HG02678 (cell line): Measurements from ENCODE around the gene NSUN2.
"Not testable (repeated sequence)": the region's sequence is repeated elsewhere in the genome, so short reads cannot be mapped to it uniquely, and the experiment has no call there.

ENCODE experiments used
- ATAC-seq: cut with Tn5 transposase; IDR thresholded peaks from one replicate; pipeline ENCODE4 v1.9.1; 2021; ENCODE audit warnings: mild to moderate bottlenecking, moderate library complexity; ENCODE audit not compliant: unreplicated experiment

NSUN2 gene

GRCh38 chr5:6584727-6585126 lies 48.1 kb downstream of the NSUN2 start:
- no peak for ATAC-seq

DNA sequence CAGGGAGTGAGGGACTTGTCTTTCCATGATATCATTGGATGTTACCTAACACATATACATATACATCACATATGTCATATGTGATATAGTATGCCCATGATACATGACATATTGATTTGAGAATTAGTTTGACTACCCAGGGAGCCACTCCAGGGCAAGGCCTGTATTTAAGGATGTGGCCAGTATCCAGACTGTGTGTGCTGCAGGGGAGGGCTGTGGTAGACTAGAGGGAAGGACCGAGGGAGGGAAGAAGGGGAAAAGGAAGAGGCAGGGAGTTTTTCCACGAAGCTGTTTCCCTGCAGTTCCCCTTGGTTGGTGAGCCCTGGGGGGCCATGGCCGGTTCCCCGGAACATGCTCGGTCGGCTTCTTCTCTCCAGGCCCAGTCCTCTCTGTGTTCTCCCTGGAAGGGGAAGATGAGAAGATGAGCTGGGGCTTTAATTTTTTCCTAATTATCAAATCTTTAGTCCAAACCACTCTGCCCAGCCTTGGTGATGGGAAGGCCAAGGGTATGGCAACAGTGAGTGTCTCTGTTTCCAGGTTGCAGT lies 48.7 kb downstream of the NSUN2 start:
- no peak for ATAC-seq

GRCh38 chr5:6583049-6583880 lies 49.6 kb downstream of the NSUN2 start:
- no peak for ATAC-seq

DNA sequence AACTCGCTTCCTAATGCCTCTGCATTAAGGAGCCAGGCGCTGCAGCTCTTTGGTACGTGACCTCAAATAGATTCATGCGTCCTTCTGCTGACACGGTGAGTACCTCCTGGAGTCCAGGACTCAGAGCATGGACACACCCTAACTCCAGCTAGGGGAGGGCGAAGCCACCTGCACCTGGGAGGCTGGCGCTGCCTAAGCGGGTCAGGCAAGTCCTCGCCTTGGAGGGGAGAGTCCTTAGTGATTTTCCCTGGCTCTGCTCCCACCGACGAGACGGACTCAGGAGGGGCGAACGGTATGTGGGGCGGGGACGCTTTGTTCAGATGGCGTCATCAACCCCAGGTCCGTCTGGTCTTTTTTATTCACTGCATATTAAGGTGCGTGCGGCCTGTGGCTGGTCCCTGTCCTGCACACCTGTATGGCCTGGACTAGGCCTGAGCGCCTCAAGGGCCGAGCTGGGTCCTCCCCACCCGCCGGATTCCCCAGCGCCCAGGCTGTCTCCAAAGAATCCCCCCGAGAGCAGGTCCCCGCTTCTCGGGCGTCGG lies 50.3 kb downstream of the NSUN2 start:
- no peak for ATAC-seq

GRCh38 chr5:6581559-6582426 lies 51.1 kb downstream of the NSUN2 start:
- no peak for ATAC-seq

GRCh38 chr5:6581090-6581489 lies 51.8 kb downstream of the NSUN2 start:
- no peak for ATAC-seq

DNA sequence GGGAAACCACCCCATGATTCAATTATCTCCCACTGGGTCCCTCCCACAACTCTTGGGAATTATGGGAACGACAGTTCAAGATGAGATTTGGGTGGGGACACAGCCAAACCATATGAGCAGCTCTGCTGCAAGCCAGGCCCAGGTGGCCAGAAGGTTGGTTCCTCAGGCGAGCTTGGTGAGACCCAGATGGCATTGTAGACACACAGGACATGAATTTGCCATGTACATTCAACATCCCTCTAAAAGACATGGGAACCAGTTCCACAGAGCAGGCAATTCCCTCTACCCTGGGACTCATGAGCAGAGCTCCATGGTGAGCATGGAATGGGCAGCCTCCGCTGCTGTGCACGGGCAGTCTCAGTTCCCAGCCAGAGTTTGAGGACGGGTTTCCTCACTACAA lies 53.3 kb downstream of the NSUN2 start:
- no peak for ATAC-seq

DNA sequence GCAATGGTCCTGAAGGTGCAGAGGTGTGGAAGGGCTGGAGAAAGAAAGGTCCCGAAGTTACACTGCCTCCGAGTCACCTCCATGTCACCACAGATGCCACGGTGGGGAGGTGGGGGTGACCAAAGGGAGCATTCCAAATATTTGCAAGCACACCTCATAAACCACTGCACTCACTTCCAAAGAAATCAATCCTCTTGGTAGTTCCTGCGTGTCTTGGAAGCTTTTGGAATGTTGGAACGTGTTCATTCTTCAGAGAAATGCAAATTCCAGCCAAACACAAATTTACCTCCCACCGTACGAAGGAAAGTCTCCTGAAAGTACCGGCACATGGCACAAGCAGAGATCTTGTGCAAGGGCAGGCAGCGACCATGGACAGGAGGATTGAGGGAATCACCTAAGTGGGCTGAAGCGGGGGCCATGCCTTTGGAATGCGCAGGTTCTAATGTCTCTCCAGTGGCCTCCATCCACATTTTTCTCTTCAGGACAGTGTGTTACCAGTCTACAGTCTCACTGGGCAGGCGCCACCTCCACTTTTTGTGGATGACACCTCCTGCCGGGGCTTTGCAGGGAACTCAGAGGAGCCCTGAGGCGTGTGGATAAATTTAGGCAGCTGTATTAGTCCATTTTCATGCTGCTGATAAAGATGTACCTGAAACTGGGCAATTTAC lies 54.0 kb downstream of the NSUN2 start:
- no peak for ATAC-seq

DNA sequence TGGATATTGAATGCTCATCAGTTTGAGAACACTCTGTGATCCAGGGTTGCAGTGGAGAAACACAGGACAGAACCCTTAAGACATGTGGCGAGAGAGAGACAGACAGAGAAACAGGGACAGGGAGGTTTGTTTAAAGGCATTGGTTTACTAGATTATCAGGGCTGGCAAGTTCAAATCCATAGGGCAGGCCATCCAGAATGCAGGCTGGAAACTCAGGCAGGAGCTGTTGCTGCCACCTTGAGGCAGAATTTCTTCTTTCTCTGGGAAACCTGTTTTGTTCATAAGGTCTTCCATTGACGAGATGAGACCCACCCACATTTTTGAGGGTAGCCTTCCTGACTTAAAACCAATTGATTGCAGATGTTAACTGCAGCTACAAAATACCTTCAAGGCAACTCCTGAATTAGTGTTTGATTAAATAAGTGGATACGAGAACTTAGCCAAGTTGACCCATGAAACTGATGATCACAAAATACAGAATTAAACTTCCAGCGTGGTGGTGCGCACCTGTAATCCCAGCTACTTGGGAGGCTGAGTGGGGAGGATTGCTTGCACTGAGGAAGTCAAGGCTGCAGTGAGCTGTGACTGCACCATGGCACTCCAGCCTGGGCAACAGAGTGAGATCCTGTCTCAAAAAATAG lies 55.9 kb downstream of the NSUN2 start:
- no peak for ATAC-seq

DNA sequence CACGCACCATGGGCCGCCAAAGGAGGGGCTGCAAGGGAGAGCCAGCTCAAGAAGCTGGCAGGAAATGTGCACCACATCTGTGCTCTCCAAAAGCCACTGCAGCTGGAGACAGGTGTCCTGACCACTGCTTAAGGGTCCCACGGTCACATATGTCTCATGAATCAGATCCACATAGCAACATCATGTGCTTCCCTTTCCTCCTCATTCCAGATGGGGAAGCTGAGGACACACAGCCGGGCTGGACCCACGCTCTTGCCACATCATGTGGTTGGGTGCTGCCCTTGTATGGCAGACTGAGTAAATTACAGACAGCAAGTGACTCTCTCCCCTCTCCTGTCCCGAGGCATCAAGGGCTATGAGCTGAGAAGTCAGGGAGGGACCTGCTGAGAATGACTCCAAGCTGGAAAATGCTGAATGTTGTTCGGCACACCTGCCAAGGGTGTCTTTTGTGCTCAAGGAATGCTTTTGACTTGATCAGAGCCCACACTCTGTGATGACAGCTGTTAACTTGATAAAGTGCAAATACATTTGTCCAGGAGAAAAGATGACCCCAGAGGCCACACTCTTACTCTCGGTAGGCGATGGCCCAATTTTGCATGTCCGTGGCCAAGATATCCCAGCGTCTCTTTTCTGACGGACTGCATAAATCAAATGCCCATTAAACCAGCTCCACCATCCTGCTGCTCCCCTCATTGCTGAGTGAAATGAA lies 58.2 kb downstream of the NSUN2 start:
- no peak for ATAC-seq

- ATAC-seq: no peak
These were observed 58.7 kb downstream of the NSUN2 start for GRCh38 chr5:6574111-6574510.

DNA sequence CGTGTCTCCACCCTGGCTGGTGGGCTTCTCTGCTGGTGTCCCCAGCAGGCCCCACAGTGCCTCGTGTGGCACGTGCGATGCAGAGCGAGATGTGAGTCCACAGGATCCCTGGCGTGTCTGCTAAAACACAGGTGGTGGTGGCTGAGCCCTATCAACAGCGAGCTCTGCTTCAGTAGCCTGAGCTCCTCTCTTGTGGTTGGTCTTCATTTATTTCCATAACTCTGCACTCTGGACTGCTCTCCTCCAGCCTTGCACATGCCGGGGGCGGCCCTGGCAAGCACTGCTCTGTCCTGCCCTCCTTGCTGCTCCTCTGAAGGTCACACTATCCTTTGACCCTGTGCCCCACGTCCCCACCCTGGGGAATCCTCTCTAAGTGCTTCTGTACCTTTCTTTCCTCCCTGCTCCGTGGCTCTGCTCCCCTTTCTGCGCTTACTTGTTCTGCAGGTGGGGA lies 59.2 kb downstream of the NSUN2 start:
- ATAC-seq: no peak

DNA sequence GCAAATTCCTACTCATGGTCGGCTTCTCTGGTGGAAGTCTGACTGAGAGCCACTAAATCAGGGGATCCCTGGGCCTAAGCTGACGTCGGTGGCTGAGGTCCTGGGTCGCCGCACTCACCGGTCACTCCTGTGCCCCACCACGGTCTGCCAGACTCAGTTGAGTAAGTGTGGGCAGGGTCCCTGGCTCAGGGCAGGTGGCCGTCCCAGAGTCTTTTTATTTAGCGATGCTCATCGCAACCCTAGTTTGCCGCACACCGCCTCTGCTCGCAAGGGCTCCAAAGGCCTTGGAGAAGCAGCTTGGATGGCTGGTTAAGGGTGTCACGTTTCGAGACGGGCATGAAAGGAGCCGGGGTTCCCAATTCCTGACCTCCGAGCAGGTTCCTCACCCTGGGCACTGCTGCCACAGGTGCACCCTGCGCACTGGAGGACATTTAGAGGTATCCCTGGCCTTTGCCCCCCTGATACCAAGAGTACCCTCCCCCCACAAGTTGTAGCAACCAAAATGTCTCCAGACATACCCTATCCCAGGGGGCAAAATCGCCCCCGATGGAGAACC lies 59.9 kb downstream of the NSUN2 start:
- ATAC-seq: no peak

DNA sequence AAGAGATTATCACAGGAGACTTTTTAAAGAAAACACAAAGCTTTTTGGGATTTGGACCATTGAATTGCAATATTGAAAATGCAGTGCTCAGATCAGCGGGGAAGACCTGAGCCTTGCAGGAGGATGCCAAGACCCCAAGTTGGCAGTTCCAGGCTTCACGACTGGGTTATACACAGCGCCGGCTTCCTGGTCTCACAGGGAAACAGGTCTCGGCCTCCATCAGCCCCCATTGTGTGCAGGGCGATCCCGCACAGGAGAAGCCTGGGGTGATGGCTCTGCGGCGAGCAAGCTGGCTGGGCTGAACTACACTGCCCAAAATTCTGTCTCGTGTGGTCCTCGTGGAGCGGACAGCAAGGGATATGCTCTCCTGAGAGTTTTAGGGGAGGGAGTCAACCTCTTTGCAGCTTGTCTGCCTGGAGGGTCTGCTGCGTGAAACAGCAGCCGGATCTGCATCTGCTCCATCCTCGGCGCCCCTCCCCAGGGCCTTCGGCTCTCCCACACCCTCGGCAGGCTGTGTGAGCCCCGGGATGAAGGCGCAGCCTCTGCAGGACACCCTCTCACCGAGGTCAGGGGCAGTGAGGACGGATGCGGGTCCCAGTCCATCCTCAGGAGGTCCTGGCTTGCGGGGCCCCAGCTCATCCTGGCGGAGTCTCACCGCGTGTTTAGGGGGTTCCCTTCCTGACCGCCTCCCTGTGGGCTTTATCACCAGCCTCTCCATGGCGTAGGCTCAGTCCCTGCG lies 60.6 kb downstream of the NSUN2 start:
- no peak for ATAC-seq

DNA sequence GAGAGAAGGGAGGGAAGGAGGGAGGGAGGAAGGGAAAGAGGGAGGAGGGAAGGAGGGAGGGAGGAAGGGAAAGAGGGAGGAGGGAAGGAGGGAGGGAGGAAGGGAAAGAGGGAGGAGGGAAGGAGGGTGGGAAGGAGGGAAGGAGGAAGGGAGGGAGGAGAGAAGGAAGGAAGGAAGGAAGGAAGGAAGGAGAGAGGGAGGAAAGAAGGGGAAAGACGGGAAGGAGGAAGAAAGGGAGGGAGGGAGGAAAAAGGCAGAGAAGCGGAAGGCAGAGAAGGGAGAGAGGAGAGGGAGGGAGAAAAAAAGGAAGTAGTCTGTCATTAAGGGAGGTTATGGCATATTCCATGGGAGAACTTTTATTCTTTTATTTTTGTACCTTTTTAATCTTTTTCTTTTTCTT lies 61.2 kb downstream of the NSUN2 start:
- not testable (repeated sequence) for ATAC-seq

DNA sequence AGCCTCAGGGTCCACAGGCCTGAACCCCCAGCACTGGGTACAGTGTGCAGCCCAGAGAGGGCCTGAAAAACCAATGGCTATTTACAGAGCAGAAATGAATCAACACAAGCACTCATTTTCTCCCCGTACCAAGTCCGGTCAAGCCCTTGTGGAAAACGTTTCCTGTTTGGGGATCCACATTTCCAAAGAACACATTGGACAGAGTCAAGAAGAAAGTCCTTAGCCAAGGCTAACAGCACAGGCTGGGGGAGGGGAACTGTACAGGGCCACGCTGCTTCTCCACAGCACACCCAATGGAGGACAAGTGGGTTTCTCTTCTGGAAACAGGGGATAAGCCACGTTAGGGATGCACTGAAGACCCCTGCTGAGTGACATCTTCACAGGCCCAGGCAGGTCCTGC lies 62.3 kb downstream of the NSUN2 start:
- no peak for ATAC-seq

GRCh38 chr5:6568889-6569288 lies 64.0 kb downstream of the NSUN2 start:
- ATAC-seq: no peak

GRCh38 chr5:6568383-6568782 lies 64.5 kb downstream of the NSUN2 start:
- ATAC-seq: no peak

DNA sequence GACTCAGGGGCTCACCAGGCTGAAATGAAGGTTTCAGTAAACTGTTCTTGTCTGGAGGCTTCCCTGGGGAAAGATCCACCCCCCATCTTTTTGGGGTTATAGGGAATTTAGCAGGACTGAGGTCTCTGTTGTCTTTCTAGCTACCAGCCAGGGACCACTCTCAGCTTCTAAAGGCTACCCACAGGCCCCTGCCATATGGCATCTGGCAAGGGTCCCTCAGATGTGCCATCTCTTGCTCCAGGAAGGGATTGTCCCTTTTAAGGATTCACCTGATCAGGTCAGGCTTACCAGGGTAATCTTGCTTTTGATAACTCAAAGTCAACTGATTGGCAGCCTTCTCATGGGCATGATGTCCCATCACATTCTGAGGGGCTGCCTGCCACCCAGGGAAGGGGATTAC lies 65.0 kb downstream of the NSUN2 start:
- no peak for ATAC-seq
